Kidney (tissue), 14 donors: Measurements from ENCODE around the gene LRP5. TPM values are rescaled to one million over a fixed set of nuclear protein-coding genes. Genes with fewer than 3 reads are reported as not detected.

ENCODE experiments used
- DNase-seq, 5 donors: peaks; one replicate each; pipeline ENCODE4 v3.0.0-alpha.2; 2013 to 2020
- FAIRE-seq: peaks from 2 replicates; lab custom pipeline; 2012; peaks lifted over from hg19 to GRCh38; lab: Jason Lieb, UNC
- H3K27ac ChIP-seq, 2 donors: one replicate each; pipeline ENCODE4 v1.7.0; 2013; ENCODE audit warnings: low read depth in 2 of 2, low read length in 2 of 2, inconsistent platforms in 1 of 2
- H3K27me3 ChIP-seq: one replicate; pipeline ENCODE4 v1.7.1; 2013; ENCODE audit warnings: low read length, inconsistent platforms; ENCODE audit not compliant: control insufficient read depth, insufficient read depth
- H3K36me3 ChIP-seq, 3 donors: one replicate each; pipeline versions ENCODE4 v1.7.0 to v1.7.1; 2013; ENCODE audit warnings: low read length in 3 of 3, control low read depth in 1 of 3, inconsistent platforms in 1 of 3; ENCODE audit not compliant: insufficient read depth in 3 of 3, control insufficient read depth in 2 of 3
- H3K4me1 ChIP-seq, 3 donors: one replicate each; pipeline versions ENCODE4 v1.7.0 to v1.7.1; 2013; ENCODE audit warnings: low read length in 3 of 3, inconsistent platforms in 1 of 3, low read depth in 1 of 3; ENCODE audit not compliant: control insufficient read depth in 2 of 3, insufficient read depth in 2 of 3
- H3K4me3 ChIP-seq, 3 donors: one replicate each; pipeline versions ENCODE4 v1.7.0 to v1.8.1; 2013; ENCODE audit warnings: low read length in 3 of 3, control low read depth in 1 of 3, inconsistent platforms in 1 of 3
- H3K9ac ChIP-seq, 3 donors: one replicate each; pipeline versions ENCODE4 v1.7.0 to v1.7.1; 2013; ENCODE audit warnings: low read length in 3 of 3, control low read depth in 1 of 3, inconsistent platforms in 1 of 3
- H3K9me3 ChIP-seq, 3 donors: one replicate each; pipeline versions ENCODE4 v1.7.0 to v1.7.1; 2013; ENCODE audit warnings: low read length in 3 of 3, control low read depth in 1 of 3, inconsistent platforms in 1 of 3; ENCODE audit not compliant: control insufficient read depth in 2 of 3, insufficient read depth in 1 of 3
- intact Hi-C: fragments of 100-400 bp; cut with DNase I; formaldehyde crosslinking; loops from one replicate; pipeline ENCODE4 v1.11.1; 2022
- polyA plus RNA-seq: library from polyadenylated mRNA; stranded (reverse); fragments of 350-450 nt; fragmentation: Illumina TruSeq; extraction: RNeasy Lipid Tissue Mini Kit (QIAGEN cat#74804); gene quantifications from one replicate; pipeline ENCODE4 v1.2.3, GENCODE V29; 2014; ENCODE audit warnings: low read depth, low replicate concordance; ENCODE audit not compliant: insufficient read depth
- total RNA-seq: library from RNA; stranded (reverse); fragmentation: NEBNext Ultra II Directional; extraction: Animal tissue kit (Norgen Biotek cat#: 25700); gene quantifications from one replicate; pipeline ENCODE4 v1.2.1, GENCODE V29; 2021
- TF ChIP-seq, protein P1 (sequence below): IDR thresholded peaks from 3 replicates; pipeline ENCODE4 v1.5.1; 2012; ENCODE audit warnings: mild to moderate bottlenecking, moderate library complexity, borderline replicate concordance; ENCODE audit not compliant: insufficient read depth; ENCODE audit errors: extremely low read depth
- donor health status: control.
- donor health status: control.
- donor health status: control.
- donor health status: control.
- donor health status: control.
- donor health status: DM: yes; HTN: yes; CAD: no.
- donor health status: Normal renal cell carcinoma (clear cell type).

The LRP5 gene
- total and polyA plus RNA-seq, 2 donors from 2014 or later, result 55.4 to 71.3 TPM

- peaks cover 0 to 32% (median 32%) of the 10 kb centered on the region in 3 donors for H3K4me1 ChIP-seq
- H3K27ac ChIP-seq, result peak overlapping the region; percentile 83 to 87
- no peaks in the 10 kb centered on the region for H3K27me3 ChIP-seq
- no peaks in the 10 kb centered on the region for H3K9me3 ChIP-seq
- no peak overlapping the region for H3K4me3 ChIP-seq
- intact Hi-C loops, result no loop called here
- H3K9ac ChIP-seq, result no peak overlapping the region
- no peaks in the 10 kb centered on the region for H3K36me3 ChIP-seq
- TF ChIP-seq, protein P1, sequence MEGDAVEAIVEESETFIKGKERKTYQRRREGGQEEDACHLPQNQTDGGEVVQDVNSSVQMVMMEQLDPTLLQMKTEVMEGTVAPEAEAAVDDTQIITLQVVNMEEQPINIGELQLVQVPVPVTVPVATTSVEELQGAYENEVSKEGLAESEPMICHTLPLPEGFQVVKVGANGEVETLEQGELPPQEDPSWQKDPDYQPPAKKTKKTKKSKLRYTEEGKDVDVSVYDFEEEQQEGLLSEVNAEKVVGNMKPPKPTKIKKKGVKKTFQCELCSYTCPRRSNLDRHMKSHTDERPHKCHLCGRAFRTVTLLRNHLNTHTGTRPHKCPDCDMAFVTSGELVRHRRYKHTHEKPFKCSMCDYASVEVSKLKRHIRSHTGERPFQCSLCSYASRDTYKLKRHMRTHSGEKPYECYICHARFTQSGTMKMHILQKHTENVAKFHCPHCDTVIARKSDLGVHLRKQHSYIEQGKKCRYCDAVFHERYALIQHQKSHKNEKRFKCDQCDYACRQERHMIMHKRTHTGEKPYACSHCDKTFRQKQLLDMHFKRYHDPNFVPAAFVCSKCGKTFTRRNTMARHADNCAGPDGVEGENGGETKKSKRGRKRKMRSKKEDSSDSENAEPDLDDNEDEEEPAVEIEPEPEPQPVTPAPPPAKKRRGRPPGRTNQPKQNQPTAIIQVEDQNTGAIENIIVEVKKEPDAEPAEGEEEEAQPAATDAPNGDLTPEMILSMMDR, result no peak
- FAIRE-seq, result no peak
- DNase-seq, result peak in 1 of 5 donors; percentile 36
Observed at GRCh38 chr11:68353118-68353517, 40.7 kb downstream of the LRP5 start.

DNA sequence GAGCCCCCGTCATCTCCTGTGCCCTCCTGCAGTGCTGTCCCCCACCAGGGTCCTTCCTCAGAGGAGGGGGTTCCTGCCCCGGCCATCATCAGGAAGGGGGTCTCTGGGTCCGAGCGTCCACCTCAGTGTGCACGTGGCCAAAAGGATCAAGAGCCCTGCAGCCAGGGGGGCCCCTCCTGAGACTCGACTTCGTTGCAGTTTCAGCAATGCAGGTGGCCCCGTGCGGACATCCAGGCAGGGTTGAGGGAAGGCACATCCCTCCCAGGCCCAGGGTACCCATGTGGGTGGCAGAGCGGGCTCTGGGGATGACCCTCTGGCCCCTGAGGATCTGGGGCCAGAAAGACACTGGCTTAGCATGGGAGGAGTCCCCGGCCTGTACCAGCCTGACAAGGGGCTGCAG, 41.3 kb downstream of the LRP5 start:
- intact Hi-C loops, result no loop called here
- Histone ChIP-seq H3K4me3 (no peak overlapping the region), H3K9ac (no peak overlapping the region), H3K9me3 (no peaks in the 10 kb centered on the region), H3K36me3 (no peaks in the 10 kb centered on the region), H3K4me1 (peaks cover 0 to 38% (median 34%) of the 10 kb centered on the region in 3 donors), H3K27ac (peak overlapping the region; percentile 83 to 87), H3K27me3 (no peaks in the 10 kb centered on the region)
- DNase-seq (no peak), FAIRE-seq (no peak)
- TF ChIP-seq, protein P1, result no peak

DNA sequence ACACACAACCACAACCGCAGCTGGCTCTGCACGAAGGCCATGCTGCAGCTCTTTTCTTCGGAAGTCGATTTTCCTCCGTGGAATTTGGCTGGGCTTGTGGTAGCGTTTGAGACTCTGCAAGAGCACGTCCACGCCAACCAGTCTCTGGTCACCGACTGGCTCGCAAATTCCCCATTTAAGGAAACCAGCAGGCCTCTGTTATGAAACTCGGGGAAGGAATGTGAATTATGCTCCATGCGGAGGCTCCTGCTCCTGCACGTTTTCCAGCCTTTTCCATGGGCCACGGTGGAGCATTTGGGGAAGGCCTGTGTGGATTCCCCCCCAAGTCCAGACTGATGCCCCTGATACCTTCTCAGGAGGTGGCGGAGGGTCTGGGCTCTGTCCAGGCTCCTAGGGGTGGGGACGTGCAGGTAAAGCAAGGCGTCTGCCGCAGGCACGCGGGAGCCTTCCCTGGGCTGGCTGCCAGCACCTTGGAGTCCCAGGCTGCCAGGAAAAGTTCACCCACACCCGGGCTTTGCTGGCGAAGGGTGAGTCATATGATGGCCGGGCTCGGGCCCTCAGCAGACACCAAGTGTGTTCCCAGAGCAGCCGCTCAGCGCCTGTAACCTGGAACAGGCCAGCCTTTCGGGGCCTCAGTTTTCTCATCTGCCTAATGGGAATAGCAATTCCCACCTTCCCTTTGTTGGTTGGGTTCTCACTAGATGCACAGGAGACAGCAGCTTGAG, 41.9 kb downstream of the LRP5 start:
- DNase-seq, result peak in 1 of 5 donors; percentile 97

More for the DNA sequence above, 41.9 kb downstream of the LRP5 start:
- H3K27me3 ChIP-seq, result no peaks in the 10 kb centered on the region
- peaks cover 0 to 44% (median 36%) of the 10 kb centered on the region in 3 donors for H3K4me1 ChIP-seq
- no peaks in the 10 kb centered on the region for H3K9me3 ChIP-seq
- H3K27ac ChIP-seq, result peak overlapping the region; percentile 83 to 87
- no peak overlapping the region for H3K9ac ChIP-seq
- intact Hi-C loops, result no loop called here
- H3K4me3 ChIP-seq, result no peak overlapping the region
- H3K36me3 ChIP-seq, result peaks cover 0 to 4% (median 0%) of the 10 kb centered on the region in 3 donors
- TF ChIP-seq, protein P1, result no peak
- FAIRE-seq, result no peak
